GM21619 (cell line): ENCODE data around the gene CACNA1C.
"Not testable (repeated sequence)": the region's sequence is repeated elsewhere in the genome, so short reads cannot be mapped to it uniquely, and the experiment has no call there.

Source experiments
- ATAC-seq: cut with Tn5 transposase; IDR thresholded peaks from one replicate; pipeline ENCODE4 v1.9.1; 2021; ENCODE audit not compliant: unreplicated experiment

The CACNA1C gene

DNA sequence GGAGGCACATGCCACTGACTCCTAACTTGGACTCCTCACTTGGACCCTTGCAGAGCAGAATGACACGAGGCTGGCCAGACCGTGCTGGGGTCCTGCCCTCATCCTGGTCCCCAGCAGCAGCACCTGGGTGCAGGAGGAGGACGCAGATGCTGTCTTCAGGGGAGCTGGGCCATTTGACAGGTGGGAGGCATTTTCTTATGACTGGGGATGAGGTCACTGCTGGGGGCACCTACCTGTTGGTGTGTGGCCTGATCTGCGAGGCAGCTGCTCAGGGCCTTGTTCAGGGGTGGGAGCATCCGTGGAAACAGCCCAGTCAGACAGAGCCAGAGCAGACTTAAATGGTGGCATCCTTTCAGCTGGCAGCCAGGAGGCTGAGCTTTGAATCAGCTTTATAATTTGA lies 57.3 kb downstream of the CACNA1C start:
- no peak for ATAC-seq

- no peak for ATAC-seq
These were observed 58.2 kb downstream of the CACNA1C start for GRCh38 chr12:2110849-2111566.

DNA sequence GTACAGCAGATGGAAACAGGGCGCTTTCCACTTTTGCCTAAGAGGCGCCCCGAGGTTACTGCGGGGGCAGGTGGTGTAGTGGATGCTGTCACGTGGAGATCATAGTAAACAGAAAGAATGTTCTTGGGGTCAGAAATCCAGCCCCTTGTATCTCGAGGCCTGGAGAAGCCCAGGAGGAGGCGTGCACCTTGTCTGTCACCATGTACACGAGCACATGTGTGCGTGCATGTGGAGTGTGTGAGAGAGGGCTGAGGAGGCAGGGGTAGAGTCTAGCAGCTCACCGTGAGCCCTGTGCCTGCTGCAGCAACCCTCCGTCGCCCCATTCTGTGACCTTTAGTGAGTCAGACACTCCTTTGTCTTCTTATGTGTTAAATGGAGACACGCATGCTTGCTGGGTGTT lies 59.0 kb downstream of the CACNA1C start:
- ATAC-seq = no peak

- ATAC-seq = no peak
These were observed 59.6 kb downstream of the CACNA1C start for GRCh38 chr12:2112401-2112800.

GRCh38 chr12:2113119-2113912 lies 60.5 kb downstream of the CACNA1C start:
- ATAC-seq = no peak

GRCh38 chr12:2114071-2114470 lies 61.3 kb downstream of the CACNA1C start:
- ATAC-seq = no peak

DNA sequence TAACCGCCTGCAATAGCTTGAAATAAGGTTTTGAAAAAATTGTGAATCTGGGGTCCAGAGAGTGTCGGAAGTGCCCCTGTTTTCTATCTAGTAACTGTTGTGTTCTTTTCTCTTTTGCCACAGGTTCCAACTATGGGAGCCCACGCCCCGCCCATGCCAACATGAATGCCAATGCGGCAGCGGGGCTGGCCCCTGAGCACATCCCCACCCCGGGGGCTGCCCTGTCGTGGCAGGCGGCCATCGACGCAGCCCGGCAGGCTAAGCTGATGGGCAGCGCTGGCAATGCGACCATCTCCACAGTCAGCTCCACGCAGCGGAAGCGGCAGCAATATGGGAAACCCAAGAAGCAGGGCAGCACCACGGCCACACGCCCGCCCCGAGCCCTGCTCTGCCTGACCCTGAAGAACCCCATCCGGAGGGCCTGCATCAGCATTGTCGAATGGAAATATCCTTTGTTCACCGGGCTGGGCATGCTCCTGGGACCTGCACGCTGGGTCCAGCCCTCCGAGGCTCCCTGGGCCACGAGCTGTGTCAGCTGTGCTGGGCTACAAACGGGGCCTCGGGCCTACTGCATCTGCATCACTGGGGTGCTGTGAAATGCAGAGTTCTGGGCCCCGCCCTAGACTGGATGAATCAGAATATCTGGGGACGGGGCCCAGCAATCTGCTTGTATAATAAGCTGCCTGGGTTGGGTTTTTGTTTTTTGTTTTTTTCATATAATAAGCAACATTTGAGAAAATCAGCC lies 62.5 kb downstream of the CACNA1C start:
- ATAC-seq = no peak

GRCh38 chr12:2117541-2117940 lies 64.8 kb downstream of the CACNA1C start:
- no peak for ATAC-seq

- ATAC-seq = no peak
These were observed 65.3 kb downstream of the CACNA1C start for GRCh38 chr12:2118061-2118460.

DNA sequence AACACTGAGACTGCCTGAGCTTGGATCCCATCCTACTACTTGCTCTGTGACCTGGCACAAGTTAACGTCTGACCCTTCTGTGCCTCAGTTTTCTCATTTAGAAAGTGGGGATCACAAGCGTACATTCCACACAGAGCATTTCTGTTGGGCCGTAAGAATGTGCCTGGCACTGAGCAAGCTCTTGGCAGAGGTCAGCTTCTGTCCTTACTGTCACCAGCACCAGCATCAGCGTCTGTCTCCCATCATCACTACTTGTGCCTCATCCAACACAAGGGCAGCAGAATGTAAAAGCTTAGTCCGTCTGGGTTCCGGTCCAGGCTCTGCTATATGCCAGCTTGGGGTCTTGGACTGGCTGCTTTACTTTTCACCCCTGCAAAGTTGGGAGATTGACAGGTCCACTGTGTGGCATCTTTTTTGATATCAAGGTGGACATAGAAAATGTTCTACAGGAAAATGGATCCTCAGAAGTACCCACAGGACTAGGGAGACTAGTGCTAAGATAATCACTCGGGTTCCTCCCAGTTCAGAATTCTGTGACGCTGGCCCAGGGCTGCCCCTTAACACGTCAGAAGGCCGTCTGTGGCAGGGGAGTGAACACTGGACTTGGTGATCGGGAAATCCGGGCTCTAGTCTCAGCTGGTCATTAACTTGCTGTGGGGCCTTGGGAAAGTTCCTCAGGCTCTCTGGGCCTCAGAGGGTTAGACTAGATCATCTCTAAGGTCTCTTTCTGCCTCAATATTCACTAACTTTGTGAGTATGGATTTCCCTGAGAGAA lies 65.9 kb downstream of the CACNA1C start:
- ATAC-seq = no peak

GRCh38 chr12:2119266-2119665 lies 66.5 kb downstream of the CACNA1C start:
- ATAC-seq = no peak

- ATAC-seq = no peak
These were observed 68.4 kb downstream of the CACNA1C start for GRCh38 chr12:2120982-2121758.

GRCh38 chr12:2124466-2125023 lies 71.8 kb downstream of the CACNA1C start:
- ATAC-seq = no peak

DNA sequence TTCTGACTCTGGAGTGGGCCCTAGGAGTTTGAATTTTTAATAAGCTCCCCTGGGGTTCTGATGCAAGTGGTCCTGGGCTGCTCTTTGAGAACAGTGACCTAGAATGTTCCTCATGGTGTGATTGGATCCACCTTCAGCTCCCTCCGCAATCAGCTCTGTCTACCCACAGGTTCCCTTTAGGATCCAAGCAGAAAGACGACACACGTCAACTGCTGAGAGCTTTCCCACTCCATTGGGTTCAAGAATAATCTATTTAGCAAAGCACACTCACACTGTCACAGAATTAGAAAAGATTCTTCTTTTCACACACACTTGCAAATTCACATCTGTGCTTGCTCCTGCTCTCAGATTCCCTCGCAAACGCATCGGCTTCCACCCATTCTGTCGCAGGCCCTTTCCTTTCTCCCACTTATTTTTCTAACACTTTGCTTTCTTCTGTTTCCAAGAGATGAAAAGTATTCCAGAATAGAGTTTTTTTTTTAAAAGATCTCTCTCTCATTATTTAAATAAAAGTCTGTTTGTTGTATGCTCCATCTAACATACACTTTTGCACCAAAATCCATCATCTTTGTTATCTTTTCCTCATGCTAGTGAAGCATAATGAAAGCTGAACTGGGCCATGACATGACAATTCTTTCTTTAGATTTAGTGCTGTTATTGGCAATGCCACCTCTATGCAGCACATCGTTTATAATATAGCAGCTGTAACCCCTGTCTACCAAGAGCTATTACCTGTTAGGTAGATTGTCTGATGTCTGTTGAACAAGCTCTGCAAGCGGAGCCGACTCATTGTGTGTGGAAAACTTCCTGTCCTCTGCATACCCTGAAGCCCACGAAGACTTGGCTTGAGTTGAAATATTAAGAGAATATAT lies 73.1 kb downstream of the CACNA1C start:
- ATAC-seq = no peak

DNA sequence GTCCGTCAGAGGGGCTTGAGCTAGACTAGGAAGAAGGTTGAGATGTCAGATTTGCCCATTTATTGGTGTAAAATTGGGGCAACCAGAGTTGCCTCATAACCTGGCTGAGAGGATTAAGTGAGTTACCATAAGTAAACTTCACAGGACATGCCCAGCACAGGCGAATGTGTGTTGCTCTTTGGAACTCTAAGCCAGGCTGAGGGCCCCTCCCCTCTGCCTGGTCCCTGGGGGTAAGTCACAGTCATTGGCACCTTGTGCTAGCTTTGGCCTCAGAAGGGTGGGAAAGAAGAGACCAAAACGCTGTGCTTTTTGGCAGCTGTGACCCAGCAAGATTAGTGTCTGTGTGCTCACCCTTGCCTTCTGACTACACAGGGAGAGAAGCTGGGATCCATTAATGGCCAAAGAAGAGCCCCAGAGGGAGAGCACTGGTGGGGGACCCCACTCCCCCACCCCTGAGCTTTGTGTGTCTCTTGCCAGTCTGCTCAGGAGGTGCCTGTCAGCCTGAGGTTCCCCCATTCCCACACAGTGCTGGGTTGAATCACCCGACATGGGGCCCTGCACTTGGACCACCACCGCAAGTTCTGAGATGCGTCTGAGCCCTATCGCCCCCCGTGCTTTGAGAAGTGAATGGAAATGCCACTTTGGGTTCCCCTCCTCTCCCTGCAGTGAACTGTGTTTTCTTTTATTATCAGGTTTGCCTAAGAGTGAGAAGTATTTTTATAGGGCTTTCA lies 74.1 kb downstream of the CACNA1C start:
- ATAC-seq = no peak

DNA sequence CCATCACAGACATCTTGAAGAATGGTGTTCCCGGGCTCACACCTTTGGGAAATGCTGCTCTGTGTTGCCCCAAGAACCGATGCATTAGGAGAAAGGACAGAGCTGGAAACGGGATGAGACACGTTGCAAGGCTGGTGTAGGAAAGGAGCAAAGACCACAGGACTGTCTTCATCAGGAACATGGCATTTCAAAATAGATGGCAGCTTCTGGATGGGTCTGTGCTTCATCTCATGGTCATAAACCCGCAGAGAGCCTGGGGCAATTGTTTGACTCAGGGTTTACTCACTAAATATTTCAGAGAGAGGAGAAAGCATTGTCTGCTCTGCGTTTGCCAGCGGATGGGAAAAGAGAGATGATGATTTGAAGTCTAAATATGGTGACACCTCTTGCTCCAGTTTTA lies 76.3 kb downstream of the CACNA1C start:
- ATAC-seq = no peak

DNA sequence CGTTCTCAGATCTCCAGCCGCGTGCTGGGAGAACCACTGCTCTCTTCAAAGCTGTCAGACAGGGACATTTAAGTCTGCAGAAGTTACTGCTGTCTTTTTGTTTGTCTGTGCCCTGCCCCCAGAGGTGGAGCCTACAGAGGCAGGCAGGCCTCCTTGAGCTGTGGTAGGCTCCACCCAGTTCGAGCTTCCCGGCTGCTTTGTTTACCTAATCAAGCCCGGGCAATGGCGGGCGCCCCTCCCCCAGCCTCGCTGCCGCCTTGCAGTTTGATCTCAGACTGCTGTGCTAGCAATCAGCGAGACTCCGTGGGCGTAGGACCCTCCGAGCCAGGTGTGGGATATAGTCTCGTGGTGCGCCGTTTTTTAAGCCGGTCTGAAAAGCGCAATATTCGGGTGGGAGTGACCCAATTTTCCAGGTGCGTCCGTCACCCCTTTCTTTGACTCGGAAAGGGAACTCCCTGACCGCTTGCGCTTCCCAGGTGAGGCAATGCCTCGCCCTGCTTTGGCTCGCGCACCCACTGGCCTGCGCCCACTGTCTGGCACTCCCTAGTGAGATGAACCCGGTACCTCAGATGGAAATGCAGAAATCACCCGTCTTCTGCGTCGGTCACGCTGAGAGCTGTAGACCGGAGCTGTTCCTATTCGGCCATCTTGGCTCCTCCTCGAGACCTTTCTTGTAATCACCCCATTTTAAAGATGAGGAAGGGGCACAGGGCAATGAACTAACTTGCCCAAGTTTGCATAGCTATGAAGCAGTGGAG lies 83.1 kb downstream of the CACNA1C start:
- not testable (repeated sequence) for ATAC-seq

GRCh38 chr12:2136901-2137300 lies 84.1 kb downstream of the CACNA1C start:
- no peak for ATAC-seq
